ENCODE results near the gene HCN3.
"Not testable (repeated sequence)": the region's sequence is repeated elsewhere in the genome, so short reads cannot be mapped to it uniquely, and the experiment has no call there.

The HCN3 gene

DNA sequence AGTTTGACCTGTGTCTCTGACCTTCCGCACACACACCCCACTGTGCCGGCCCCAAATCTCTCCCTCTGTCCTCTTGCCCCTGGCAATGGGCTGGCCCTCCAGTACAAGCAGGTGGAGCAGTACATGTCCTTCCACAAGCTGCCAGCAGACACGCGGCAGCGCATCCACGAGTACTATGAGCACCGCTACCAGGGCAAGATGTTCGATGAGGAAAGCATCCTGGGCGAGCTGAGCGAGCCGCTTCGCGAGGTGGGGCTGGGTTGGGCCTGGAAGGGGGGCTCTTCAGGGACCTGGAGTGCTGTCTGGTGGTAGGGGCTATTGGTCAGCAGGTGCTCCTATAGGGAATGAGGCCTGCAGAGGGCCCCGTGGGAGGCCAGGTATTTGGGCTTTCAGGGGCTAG, 7.8 kb downstream of the HCN3 start:
- DNase-seq = no peak

- no peak for DNase-seq
These were observed 8.4 kb downstream of the HCN3 start for GRCh38 chr1:155285631-155286044.

DNA sequence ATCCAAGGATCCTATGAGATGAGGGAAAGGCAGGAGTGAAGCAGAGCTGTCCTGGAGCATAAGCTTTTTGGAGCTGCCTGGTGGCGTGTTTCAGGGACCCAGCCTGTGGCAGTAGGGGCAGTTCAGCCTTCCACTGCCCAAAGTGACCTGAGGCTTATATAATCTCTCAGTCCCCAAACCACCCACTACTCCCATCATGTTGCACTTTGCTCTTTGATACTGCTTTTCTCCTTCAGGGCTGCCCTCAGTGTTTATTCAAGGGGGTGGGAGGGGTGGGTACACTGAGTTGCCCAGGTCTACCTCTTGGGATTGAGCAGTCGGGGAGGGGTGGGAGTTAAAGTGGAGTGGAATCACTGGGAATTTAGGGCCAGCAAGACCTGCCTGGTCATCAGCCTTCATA, 9.3 kb downstream of the HCN3 start:
- no peak for DNase-seq

DNA sequence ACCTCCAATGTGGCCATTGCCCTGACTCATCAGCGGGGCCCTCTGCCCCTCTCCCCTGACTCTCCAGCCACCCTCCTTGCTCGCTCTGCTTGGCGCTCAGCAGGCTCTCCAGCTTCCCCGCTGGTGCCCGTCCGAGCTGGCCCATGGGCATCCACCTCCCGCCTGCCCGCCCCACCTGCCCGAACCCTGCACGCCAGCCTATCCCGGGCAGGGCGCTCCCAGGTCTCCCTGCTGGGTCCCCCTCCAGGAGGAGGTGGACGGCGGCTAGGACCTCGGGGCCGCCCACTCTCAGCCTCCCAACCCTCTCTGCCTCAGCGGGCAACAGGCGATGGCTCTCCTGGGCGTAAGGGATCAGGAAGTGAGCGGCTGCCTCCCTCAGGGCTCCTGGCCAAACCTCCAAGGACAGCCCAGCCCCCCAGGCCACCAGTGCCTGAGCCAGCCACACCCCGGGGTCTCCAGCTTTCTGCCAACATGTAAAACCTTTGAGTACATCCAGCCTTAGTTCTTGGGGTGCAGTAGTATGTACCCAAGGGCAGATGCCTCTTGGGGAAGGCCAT, 10.8 kb downstream of the HCN3 start:
- no peak for DNase-seq

- DNase-seq = not testable (repeated sequence)
These were observed 13.7 kb downstream of the HCN3 start for GRCh38 chr1:155291006-155291405.

- DNase-seq = no peak
These were observed 16.0 kb downstream of the HCN3 start for GRCh38 chr1:155293086-155293749.

DNA sequence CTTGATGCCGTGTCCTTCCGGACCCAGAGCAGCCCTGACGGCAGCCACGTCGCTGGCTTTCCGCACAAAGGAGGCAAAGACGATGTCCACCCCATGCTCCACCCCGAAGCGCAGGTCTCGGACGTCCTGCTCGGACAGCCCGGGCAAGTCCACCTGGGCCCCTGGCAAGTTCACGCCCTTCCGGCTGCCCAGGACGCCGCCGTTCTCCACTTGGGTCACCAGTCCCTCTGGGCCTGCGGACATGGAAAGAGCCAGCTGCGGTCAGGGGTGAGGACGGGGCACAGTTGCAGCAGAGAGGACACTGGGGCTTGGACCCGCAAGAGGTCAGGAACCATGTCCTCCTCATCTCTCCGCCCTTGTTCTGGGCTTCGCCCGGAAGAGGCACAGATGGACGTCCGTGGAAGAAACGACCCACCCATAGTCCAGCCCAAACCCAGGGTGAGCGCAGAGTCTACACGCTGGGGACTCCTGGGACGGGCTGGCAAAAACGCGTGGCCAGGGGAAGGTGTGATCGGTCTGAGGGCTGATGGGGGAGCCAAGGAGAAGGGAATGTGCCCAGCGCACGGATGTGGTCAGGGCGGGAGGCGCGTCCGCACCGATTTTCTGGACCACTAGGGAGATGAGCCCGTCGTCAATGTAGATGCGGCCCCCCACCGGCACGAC, 17.4 kb downstream of the HCN3 start:
- DNase-seq = peak in 1 of 4 experiments; percentile 13

GRCh38 chr1:155295183-155295941, 18.1 kb downstream of the HCN3 start:
- DNase-seq = peak in 1 of 4 experiments; percentile 6

- DNase-seq = no peak
These were observed 18.6 kb downstream of the HCN3 start for GRCh38 chr1:155295942-155296267.

DNA sequence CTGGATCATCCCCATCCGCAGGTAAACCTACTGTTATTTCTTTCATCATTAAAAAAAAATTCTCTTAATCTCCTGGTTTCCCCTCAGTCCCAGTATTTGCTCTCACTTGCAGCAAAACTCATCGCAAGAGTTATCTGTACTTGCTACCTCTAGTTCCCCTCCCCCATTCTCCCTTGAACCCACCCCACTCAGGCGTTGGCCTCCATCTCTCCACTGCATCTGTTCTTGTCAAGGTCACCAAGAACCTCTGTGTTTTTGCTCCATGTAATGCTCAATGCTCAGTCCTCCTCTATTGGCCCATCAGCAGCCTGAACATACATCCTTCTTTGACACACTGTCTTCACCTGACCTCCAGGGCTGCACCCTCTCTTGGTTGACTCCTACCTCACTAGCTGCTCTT, 19.4 kb downstream of the HCN3 start:
- DNase-seq = no peak

DNA sequence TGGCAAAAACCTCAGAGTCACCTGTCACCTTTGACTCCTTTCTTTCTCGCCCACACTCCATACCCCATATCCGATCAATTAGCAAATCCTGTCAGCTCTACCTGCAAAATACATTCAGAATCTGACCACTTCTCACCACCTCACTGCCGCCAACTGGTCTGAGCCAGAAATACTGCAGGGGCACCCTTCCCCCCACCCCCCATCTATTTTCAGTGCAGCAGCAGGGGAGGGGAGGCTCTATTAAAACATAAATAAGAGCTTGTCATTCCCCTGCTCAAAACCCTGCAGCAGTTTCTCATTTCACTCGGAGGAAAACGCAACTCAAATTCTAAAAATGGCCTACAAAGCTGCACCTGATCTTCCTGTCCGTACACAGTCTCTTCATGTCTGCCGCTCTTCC, 20.1 kb downstream of the HCN3 start:
- DNase-seq = no peak

DNA sequence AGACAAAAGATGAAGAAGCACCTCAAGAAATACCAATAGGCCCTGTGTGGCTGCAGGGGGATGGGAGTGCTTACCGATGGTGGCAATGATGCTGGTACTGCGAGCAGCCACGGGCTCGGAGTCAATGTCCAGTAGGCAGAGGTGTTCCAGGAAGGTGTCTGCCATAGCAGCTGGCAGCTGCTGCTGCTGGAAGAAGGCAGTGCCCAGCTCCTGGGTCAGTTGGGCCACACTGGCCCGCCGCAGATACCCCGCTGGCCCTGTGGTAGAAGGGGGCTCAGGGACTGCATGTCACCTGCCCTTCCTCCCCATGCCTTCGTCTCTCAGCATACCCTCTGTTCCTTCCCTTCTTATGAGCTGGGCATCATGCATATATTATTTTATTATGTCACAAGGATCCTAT, 22.8 kb downstream of the HCN3 start:
- DNase-seq = no peak

- DNase-seq = no peak
These were observed 23.5 kb downstream of the HCN3 start for GRCh38 chr1:155300553-155301329.

GRCh38 chr1:155301342-155301841, 24.1 kb downstream of the HCN3 start, which contains the start of gene PKLR:
TSS of gene PKLR (minus strand) at chr1:155301438. CDS start at chr1:155301395, 43 bp downstream.
- DNase-seq = no peak

DNA sequence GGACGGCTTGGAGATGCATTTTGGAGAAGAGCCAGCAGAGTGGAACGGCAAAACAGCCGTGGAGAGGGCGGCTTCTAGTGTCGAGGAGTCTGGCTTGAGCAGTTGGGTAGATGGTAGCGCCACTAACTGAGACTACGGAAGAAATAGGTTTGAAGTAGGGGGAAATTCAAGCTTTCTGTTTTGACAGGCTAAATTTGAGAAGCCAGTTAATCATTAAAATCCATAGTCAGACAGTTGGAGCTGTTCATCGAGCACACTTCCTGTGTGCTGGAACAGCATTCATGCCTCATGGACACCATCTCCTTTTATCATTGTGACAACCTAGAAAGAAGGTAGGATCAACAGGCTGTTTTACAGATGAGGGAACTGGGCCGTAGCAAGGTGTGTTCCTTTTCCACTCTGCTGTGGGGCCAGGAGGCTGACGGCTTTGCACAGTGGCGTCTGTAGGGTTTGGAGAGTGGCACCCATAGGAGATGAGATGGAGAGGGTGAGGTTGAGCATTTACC, 27.3 kb downstream of the HCN3 start:
- DNase-seq = no peak

- DNase-seq = no peak
These were observed 28.7 kb downstream of the HCN3 start for GRCh38 chr1:155305881-155306391.

DNA sequence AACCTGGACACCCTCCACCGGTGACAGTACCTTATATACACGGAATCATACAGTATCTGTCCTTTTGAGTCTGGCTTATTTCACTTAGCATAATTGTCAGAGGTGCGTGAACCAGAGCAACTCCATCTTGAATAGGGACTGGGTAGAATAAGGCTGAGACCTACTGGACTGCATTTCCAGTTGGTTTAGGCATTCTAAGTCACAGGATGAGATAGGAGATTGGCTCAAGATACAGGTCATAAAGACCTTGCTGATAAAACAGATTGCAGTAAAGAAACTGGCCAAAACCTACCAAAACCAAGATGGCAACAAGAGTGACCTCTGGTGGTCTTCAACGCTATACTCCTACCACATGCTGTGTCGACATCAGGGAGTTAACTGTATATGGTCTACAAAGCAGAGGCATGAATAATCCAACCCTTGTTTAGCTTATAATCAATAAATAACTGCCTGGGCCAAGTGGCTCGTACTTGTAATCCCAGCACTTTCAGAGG, 30.0 kb downstream of the HCN3 start:
- DNase-seq = peak; percentile 17 to 56 (median 46)

DNA sequence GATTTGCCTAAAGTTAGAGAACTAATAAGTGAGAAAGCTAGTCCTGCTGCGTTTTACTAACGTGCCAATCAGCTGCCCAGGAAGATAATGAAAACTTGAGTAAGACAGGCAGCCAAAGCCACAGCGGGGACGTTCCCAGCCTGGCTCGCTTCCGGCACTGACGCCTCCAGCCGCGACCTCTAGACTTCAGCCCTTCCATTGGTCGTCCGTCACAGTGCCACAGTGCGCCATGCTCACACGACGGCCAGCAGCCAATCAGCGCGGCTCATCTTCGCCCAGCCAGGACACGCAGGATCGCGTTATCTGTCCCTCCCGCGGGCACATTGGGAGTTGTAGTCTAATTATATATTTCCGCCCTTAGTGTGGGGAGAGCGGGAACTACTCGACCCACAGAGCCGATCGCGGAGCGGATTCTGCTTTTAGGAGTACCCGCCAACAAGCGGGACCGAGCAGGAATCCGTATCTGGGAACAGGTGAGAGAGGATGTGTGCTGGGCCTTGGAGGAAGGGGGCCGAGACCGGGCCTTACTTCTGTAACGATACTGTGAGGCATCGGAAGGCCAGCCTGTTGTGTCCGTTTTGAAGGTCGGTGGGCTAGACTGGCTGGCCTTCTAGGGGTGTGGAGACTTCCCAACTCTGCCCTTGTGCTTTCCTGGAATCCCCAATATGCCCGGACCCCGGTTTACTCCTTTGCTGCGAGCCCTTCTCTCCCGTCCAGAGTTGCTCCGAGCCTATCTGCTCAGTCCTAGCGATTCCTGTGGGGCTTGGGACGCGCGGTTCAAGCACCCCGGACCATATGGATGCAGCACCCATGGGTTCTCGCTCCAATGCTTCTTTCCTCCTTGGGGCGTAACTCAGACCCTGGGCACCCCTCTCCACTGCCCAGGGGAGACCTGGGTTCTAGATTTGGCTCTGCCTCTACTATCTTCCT, 31.5 kb downstream of the HCN3 start, which contains the start of gene FDPS:
TSS of gene FDPS (plus strand) at position 374 of the 930 bp plus-strand sequence. CDS start 924 bp downstream, outside the sequence.
- peak; percentile 99 for DNase-seq

DNA sequence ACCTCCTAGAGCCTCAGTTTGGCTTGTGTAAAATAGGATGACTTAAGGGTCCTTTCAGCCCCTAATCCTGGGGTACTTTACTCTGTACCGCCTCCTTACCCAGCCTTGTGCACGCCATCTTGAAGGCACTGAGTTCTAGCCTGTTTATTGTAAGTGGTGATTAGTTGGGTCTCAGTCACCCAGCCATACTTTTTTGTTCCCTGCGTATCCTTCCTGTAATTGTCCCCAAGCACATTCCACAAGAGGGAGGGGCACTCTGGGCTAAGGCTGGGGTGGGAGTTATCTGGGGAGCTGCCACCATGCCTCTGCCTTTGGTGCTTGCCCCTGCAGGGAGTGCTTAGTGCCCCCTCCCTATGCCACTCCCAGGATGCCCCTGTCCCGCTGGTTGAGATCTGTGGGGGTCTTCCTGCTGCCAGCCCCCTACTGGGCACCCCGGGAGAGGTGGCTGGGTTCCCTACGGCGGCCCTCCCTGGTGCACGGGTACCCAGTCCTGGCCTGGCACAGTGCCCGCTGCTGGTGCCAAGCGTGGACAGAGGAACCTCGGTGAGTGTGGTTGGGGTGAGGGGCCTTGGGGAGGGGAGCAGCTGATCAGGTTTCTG, 32.3 kb downstream of the HCN3 start:
- peak; percentile 11 to 50 (median 24) for DNase-seq

DNA sequence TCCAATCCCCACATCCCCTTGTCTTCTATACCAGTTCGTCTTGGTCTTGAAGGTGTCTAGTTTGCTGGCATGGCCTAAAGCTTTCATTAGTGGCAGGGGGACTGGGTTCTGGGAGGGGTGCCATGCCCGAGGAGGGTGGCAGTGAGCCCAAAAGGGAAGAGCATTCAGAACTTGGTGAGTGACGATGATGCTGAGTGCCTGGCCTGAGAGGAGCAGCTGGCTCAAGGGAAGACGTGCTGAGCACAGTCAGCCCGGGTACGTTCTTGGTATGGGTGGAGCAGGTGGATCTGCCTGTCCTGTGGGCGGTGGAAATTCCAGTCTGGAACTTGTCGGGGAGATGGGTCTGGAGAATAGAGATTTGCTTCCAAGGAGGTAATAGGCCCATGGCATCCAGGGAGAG, 36.0 kb downstream of the HCN3 start:
- DNase-seq = no peak
